Activated naive CD4-positive, alpha-beta T cell treated with anti-CD3 and anti-CD28 coated beads, Interleukin-2, amount 50 U/mL, for 16 hours (primary cell): ENCODE results near the gene GLUD1.
"Not testable (repeated sequence)": the region's sequence is repeated elsewhere in the genome, so short reads cannot be mapped to it uniquely, and the experiment has no call there.

Source experiments
- DNase-seq: peaks from one replicate; pipeline ENCODE4 v3.0.0-alpha.2; 2020

GLUD1 gene

GRCh38 chr10:87089746-87090145 is 4.9 kb downstream of the GLUD1 start:
- no peak for DNase-seq

GRCh38 chr10:87085537-87085936 is 9.1 kb downstream of the GLUD1 start:
- no peak for DNase-seq

GRCh38 chr10:87084291-87084782 is 10.3 kb downstream of the GLUD1 start:
- DNase-seq = not testable (repeated sequence)

GRCh38 chr10:87083576-87084290 is 10.9 kb downstream of the GLUD1 start:
- not testable (repeated sequence) for DNase-seq

GRCh38 chr10:87082219-87082618 is 12.4 kb downstream of the GLUD1 start:
- DNase-seq = not testable (repeated sequence)

- not testable (repeated sequence) for DNase-seq
Observed at GRCh38 chr10:87081574-87081973, 13.1 kb downstream of the GLUD1 start.

GRCh38 chr10:87080621-87081020 is 14.0 kb downstream of the GLUD1 start:
- not testable (repeated sequence) for DNase-seq

- DNase-seq = no peak
Observed at GRCh38 chr10:87079106-87079836, 15.4 kb downstream of the GLUD1 start.

- not testable (repeated sequence) for DNase-seq
Observed at GRCh38 chr10:87076421-87076820, 18.2 kb downstream of the GLUD1 start.

GRCh38 chr10:87072449-87072848 is 22.2 kb downstream of the GLUD1 start:
- no peak for DNase-seq

- no peak for DNase-seq
Observed at GRCh38 chr10:87068281-87068680, 26.4 kb downstream of the GLUD1 start.

GRCh38 chr10:87066865-87067264 is 27.8 kb downstream of the GLUD1 start:
- no peak for DNase-seq

- no peak for DNase-seq
Observed at GRCh38 chr10:87066178-87066577, 28.5 kb downstream of the GLUD1 start.

- DNase-seq = no peak
Observed at GRCh38 chr10:87064651-87065050, 30.0 kb downstream of the GLUD1 start.

- no peak for DNase-seq
Observed at GRCh38 chr10:87060280-87060928, 34.2 kb downstream of the GLUD1 start.

GRCh38 chr10:87059401-87059800 is 35.2 kb downstream of the GLUD1 start:
- DNase-seq = no peak

GRCh38 chr10:87058171-87058570 is 36.5 kb downstream of the GLUD1 start:
- no peak for DNase-seq

GRCh38 chr10:87054373-87055295 is 40.0 kb downstream of the GLUD1 start:
- no peak for DNase-seq

- DNase-seq = no peak
Observed at GRCh38 chr10:87053577-87054181, 41.0 kb downstream of the GLUD1 start.

GRCh38 chr10:87053111-87053510 is 41.5 kb downstream of the GLUD1 start:
- no peak for DNase-seq

GRCh38 chr10:87045434-87045938 is 49.2 kb downstream of the GLUD1 start:
- no peak for DNase-seq

GRCh38 chr10:87043579-87043978 is 51.1 kb downstream of the GLUD1 start:
- DNase-seq = not testable (repeated sequence)
